ENCODE measurements around the gene UQCR10.
A peak's percentile ranks its signal among the peaks of the same experiment; 100 is the strongest.

UQCR10 gene

DNA sequence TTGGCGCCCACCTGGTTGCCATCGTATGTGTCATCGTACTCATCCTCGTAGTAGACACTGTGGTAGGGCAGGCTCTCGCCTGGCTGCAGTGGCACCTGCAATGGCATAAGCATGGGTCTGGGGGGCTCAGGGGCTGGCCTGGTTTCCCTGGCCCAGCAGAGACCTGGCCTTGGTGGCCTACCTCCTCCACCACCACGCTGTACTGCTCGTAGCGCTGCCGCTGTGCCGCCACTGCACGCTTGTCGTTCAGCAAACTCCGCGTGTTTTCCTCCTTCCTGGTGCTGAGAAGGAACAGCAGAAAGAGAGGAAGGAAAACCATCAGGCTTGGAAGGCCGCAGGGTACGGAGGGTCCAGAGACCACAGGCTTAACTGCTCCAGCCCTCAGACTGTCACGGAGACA lies 26.2 kb downstream of the UQCR10 start:
- TF ChIP-seq, protein P1, sequence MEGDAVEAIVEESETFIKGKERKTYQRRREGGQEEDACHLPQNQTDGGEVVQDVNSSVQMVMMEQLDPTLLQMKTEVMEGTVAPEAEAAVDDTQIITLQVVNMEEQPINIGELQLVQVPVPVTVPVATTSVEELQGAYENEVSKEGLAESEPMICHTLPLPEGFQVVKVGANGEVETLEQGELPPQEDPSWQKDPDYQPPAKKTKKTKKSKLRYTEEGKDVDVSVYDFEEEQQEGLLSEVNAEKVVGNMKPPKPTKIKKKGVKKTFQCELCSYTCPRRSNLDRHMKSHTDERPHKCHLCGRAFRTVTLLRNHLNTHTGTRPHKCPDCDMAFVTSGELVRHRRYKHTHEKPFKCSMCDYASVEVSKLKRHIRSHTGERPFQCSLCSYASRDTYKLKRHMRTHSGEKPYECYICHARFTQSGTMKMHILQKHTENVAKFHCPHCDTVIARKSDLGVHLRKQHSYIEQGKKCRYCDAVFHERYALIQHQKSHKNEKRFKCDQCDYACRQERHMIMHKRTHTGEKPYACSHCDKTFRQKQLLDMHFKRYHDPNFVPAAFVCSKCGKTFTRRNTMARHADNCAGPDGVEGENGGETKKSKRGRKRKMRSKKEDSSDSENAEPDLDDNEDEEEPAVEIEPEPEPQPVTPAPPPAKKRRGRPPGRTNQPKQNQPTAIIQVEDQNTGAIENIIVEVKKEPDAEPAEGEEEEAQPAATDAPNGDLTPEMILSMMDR (conservative IDR thresholded peaks at IDR 0.05) = no peak

DNA sequence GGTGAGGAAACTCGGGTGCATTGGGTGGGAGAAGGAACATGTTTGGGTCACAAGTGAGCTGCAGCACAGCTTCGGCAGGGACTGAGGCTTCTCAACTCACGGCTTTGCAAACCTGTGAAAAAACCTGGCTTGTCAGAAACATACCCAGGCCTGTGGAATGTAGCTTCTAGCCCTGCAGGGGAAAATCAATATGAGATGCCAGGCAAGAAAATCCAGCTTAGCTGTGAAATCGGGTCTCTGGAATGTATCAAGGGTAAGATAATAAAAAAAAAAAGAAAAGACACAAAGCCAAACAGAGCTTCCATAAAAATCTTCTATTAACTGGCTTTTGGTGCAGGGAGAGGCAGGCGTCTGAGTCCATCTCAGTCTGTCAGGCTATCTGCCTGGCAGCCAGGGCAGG lies 28.5 kb downstream of the UQCR10 start:
- H3K27ac ChIP-seq = peak overlapping the region; percentile 91
- TF ChIP-seq, protein P1 (conservative IDR thresholded peaks at IDR 0.05) = no peak

More for the DNA sequence above, 26.2 kb downstream of the UQCR10 start:
- H3K27ac ChIP-seq = no peak overlapping the region

GRCh38 chr22:29797351-29797750 lies 30.2 kb downstream of the UQCR10 start:
- TF ChIP-seq, protein P1 (conservative IDR thresholded peaks at IDR 0.05) = no peak
- H3K27ac ChIP-seq = peak overlapping the region; percentile 91

GRCh38 chr22:29798318-29798717 lies 31.1 kb downstream of the UQCR10 start:
- H3K27ac ChIP-seq = peak overlapping the region; percentile 91
- TF ChIP-seq, protein P1 (conservative IDR thresholded peaks at IDR 0.05) = no peak

- TF ChIP-seq, protein P1 (conservative IDR thresholded peaks at IDR 0.05) = no peak
- peak overlapping the region; percentile 91 for H3K27ac ChIP-seq
Measured at GRCh38 chr22:29798801-29799200, 31.6 kb downstream of the UQCR10 start.

DNA sequence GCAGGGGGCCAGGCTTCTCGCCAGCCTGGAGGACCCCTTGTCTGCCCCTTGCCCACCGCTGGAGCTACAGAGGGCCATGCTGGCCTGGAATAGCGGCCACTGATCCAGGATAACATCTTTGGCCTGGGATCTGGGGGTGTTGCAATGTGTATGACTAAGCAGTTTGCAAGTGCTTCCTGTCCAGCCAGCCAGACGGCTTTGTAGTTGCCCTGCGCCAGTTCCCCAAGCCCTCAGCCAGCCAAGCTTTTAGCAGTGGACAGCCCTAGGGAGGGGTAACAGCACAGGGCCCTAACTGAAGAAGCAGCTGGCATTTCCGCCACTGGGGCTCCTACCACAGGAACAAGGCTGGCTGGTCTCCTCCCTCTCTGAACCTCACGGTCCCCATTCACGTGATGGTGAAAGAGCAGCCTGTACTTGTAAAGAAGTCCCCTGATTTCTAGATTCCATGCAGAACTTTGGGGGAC lies 32.1 kb downstream of the UQCR10 start:
- H3K27ac ChIP-seq = peak overlapping the region; percentile 91
- TF ChIP-seq, protein P1 (conservative IDR thresholded peaks at IDR 0.05) = no peak

DNA sequence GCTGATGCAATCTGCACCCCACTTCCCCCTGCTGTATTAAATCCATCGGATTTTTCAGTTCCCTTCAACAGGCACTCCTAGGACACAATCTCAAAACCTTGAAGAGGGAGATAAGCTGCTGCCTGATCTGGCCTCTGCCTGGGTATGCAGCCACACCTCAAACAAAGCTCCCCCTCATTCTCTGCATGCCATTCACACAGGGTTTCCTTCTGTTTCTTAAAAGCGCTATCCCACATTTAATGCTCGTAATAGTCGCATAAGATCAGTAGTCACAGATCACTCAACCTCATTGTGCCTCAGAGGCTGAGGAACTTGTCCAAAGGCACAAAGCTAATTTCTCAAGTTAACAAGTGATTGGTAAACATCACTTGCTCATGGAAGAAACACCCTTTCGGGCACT lies 34.0 kb downstream of the UQCR10 start:
- peak overlapping the region; percentile 91 for H3K27ac ChIP-seq
- TF ChIP-seq, protein P1 (conservative IDR thresholded peaks at IDR 0.05) = no peak

Data from VCaP (cell line).